GM21529 (cell line): Measurements from ENCODE around the gene GPS1.

Experiments
- ATAC-seq: cut with Tn5 transposase; IDR thresholded peaks from one replicate; pipeline ENCODE4 v1.9.1; 2021; ENCODE audit not compliant: unreplicated experiment

Gene GPS1

GRCh38 chr17:82087961-82088837, 36.5 kb downstream of the GPS1 start:
- ATAC-seq = no peak

- ATAC-seq = no peak
These were observed 37.4 kb downstream of the GPS1 start for GRCh38 chr17:82088838-82089722.

- ATAC-seq = no peak
These were observed 38.2 kb downstream of the GPS1 start for GRCh38 chr17:82089723-82090548.

- no peak for ATAC-seq
These were observed 39.0 kb downstream of the GPS1 start for GRCh38 chr17:82090549-82091263.

GRCh38 chr17:82091264-82092066, 39.8 kb downstream of the GPS1 start:
- ATAC-seq = no peak

- no peak for ATAC-seq
These were observed 40.4 kb downstream of the GPS1 start for GRCh38 chr17:82092094-82092586.

GRCh38 chr17:82092628-82092994, 40.9 kb downstream of the GPS1 start:
- no peak for ATAC-seq

- ATAC-seq = no peak
These were observed 41.5 kb downstream of the GPS1 start for GRCh38 chr17:82092995-82093751.

GRCh38 chr17:82094931-82095776, 43.5 kb downstream of the GPS1 start:
- no peak for ATAC-seq

- ATAC-seq = no peak
These were observed 44.3 kb downstream of the GPS1 start for GRCh38 chr17:82095777-82096708.

GRCh38 chr17:82096709-82097183, 45.0 kb downstream of the GPS1 start:
- no peak for ATAC-seq

- ATAC-seq = no peak
These were observed 45.7 kb downstream of the GPS1 start for GRCh38 chr17:82097184-82097918.

GRCh38 chr17:82097919-82098168, 46.1 kb downstream of the GPS1 start:
- no peak for ATAC-seq

GRCh38 chr17:82098169-82098938, 46.7 kb downstream of the GPS1 start, which contains the start of gene FASN:
TSS of gene FASN (minus strand) at chr17:82098236. CDS start at chr17:82096445, 1,791 bp downstream.
- peak; percentile 68 for ATAC-seq
